Esophagus muscularis mucosa (tissue), 4 donors: ENCODE results near the gene TMEM150C. TPM values are rescaled to one million over a fixed set of nuclear protein-coding genes. Genes with fewer than 3 reads are reported as not detected.

ENCODE experiments used
- DNase-seq: peaks from one replicate; pipeline ENCODE4 v3.0.0-alpha.2; 2017; ENCODE audit errors: extremely low spot score
- H3K27ac ChIP-seq, 4 donors: fragments of 200-600 bp; sonication (generic); replicated peaks in 1 of 4; 1 replicate in 3 of 4; 2 replicates in 1 of 4; pipeline ENCODE4 v1.5.1; 2016 to 2019; ENCODE audit warnings: mild to moderate bottlenecking in 1 of 4
- H3K27me3 ChIP-seq, 4 donors: fragments of 200-600 bp; sonication (generic); one replicate each; pipeline versions ENCODE4 v1.5.1 to v1.6.0; 2016 to 2019
- H3K36me3 ChIP-seq, 4 donors: fragments of 200-600 bp; sonication (generic); one replicate each; pipeline ENCODE4 v1.5.1; 2016 to 2019
- H3K4me1 ChIP-seq, 4 donors: fragments of 200-600 bp; sonication (generic); one replicate each; pipeline ENCODE4 v1.5.1; 2016 to 2019
- H3K4me3 ChIP-seq, 4 donors: fragments of 200-600 bp; sonication (generic); 1 replicate in 2 of 4; 2 replicates in 2 of 4; pipeline ENCODE4 v1.5.1; 2016 to 2019; ENCODE audit warnings: mild to moderate bottlenecking in 4 of 4, moderate library complexity in 1 of 4
- H3K9me3 ChIP-seq, 4 donors: fragments of 200-600 bp; sonication (generic); 1 replicate in 3 of 4; 2 replicates in 1 of 4; pipeline ENCODE4 v1.5.1; 2016 to 2019
- EP300 ChIP-seq: sonication (generic); formaldehyde crosslinking; IDR thresholded peaks from one replicate; pipeline ENCODE4 v1.6.1; 2017; ENCODE audit warnings: antibody characterized with exemption
- POLR2A ChIP-seq: fragments of 450-650 bp; IDR thresholded peaks from one replicate; pipeline ENCODE4 v1.6.1; 2017; ENCODE audit warnings: antibody characterized with exemption, moderate library complexity, mild to moderate bottlenecking, low read depth
- POLR2AphosphoS5 ChIP-seq, 2 donors: sonication (generic); formaldehyde crosslinking; IDR thresholded peaks; one replicate each; pipeline ENCODE4 v1.6.1; 2017; ENCODE audit warnings: antibody characterized with exemption in 2 of 2
- WGBS: methylation state at CpG from one replicate; pipeline ENCODE4 v1.1.5; 2018; 5-methylcytosine and 5-hydroxymethylcytosine counted together
- intact Hi-C: fragments of 100-400 bp; cut with DNase I; formaldehyde crosslinking; loops from one replicate; pipeline ENCODE4 v1.15.1; 2023
- total RNA-seq, 4 donors: library from RNA; depleted of rRNA; stranded (reverse); fragments of >200 nt; gene quantifications; one replicate each; pipeline versions ENCODE4 v1.1.0 to v1.2.1, GENCODE V29; 2016
- TF ChIP-seq, protein P1 (sequence below), 3 experiments: fragments of 200-600 bp in 2 of 3; fragments of 450-650 bp in 1 of 3; sonication (generic) in 2 of 3; IDR thresholded peaks; one replicate each; pipeline ENCODE4 v1.5.1; 2017 to 2019; ENCODE audit warnings: antibody characterized with exemption in 3 of 3, mild to moderate bottlenecking in 2 of 3, moderate library complexity in 1 of 3

Gene TMEM150C
- total RNA-seq, 4 donors from 2014 or later: 3.3 to 8.3 (median 5.6) TPM

DNA sequence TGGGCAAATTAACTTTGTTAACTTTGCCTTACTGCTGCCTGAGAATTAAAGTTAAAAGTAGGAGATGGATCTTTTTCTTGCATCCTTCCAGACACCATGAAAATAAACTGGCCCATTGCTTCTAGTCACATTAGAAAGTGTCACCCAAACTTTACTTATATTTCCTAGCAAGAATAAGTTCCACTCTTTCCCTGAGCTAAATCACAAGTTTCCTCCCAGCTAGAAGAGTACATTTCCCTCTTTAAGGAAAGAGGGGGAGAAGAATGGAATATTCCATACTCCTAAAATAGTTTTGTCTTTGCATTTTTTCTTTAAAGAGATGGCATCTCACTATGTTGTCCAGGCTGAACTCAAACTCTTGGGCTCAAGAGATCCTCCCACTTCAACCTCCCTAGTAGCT lies 53.8 kb downstream of the TMEM150C start:
- no peak for DNase-seq
- peaks cover 0 to 6% (median 0%) of the 10 kb centered on the region in 4 donors for H3K36me3 ChIP-seq
- intact Hi-C loops: no loop called here
- H3K27ac ChIP-seq: no peak overlapping the region
- TF ChIP-seq, protein P1, sequence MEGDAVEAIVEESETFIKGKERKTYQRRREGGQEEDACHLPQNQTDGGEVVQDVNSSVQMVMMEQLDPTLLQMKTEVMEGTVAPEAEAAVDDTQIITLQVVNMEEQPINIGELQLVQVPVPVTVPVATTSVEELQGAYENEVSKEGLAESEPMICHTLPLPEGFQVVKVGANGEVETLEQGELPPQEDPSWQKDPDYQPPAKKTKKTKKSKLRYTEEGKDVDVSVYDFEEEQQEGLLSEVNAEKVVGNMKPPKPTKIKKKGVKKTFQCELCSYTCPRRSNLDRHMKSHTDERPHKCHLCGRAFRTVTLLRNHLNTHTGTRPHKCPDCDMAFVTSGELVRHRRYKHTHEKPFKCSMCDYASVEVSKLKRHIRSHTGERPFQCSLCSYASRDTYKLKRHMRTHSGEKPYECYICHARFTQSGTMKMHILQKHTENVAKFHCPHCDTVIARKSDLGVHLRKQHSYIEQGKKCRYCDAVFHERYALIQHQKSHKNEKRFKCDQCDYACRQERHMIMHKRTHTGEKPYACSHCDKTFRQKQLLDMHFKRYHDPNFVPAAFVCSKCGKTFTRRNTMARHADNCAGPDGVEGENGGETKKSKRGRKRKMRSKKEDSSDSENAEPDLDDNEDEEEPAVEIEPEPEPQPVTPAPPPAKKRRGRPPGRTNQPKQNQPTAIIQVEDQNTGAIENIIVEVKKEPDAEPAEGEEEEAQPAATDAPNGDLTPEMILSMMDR (IDR thresholded peaks at IDR 0.05): no peak
- TF ChIP-seq POLR2A (no peak), EP300 (no peak), POLR2AphosphoS5 (IDR thresholded peaks at IDR 0.05) (no peak)
- H3K27me3 ChIP-seq: peaks cover 0 to 5% (median 0%) of the 10 kb centered on the region in 4 donors
- H3K4me3 ChIP-seq: no peak overlapping the region
- H3K9me3 ChIP-seq: no peaks in the 10 kb centered on the region
- H3K4me1 ChIP-seq: no peaks in the 10 kb centered on the region

- TF ChIP-seq EP300 (no peak), POLR2AphosphoS5 (IDR thresholded peaks at IDR 0.05) (no peak), POLR2A (no peak)
- TF ChIP-seq, protein P1 (IDR thresholded peaks at IDR 0.05): no peak
- H3K27ac ChIP-seq: no peak overlapping the region
- H3K4me3 ChIP-seq: no peak overlapping the region
- intact Hi-C loops: no loop called here
- H3K4me1 ChIP-seq: no peaks in the 10 kb centered on the region
- H3K36me3 ChIP-seq: peaks cover 0 to 6% (median 0%) of the 10 kb centered on the region in 4 donors
- DNase-seq: no peak
- H3K27me3 ChIP-seq: peaks cover 0 to 5% (median 0%) of the 10 kb centered on the region in 4 donors
- WGBS: 92% methylated on average over 2 of the region's 2 CpGs
- H3K9me3 ChIP-seq: no peaks in the 10 kb centered on the region
Measured at GRCh38 chr4:82501154-82501442, 60.7 kb downstream of the TMEM150C start.

GRCh38 chr4:82500435-82501153 lies 61.2 kb downstream of the TMEM150C start:
- intact Hi-C loops: no loop called here
- WGBS: 65% methylated on average over 5 of the region's 5 CpGs
- Histone ChIP-seq H3K4me3 (no peak overlapping the region), H3K27me3 (peaks cover 0 to 5% (median 0%) of the 10 kb centered on the region in 4 donors), H3K36me3 (peaks cover 0 to 7% (median 0%) of the 10 kb centered on the region in 4 donors), H3K9me3 (no peaks in the 10 kb centered on the region), H3K27ac (no peak overlapping the region), H3K4me1 (no peaks in the 10 kb centered on the region)
- TF ChIP-seq, protein P1 (IDR thresholded peaks at IDR 0.05): no peak
- TF ChIP-seq POLR2A: no peak
- TF ChIP-seq POLR2AphosphoS5 (IDR thresholded peaks at IDR 0.05): no peak
- no peak for TF ChIP-seq EP300
- DNase-seq: no peak

GRCh38 chr4:82499738-82500434 lies 61.9 kb downstream of the TMEM150C start:
- no peaks in the 10 kb centered on the region for H3K4me1 ChIP-seq
- no peaks in the 10 kb centered on the region for H3K9me3 ChIP-seq
- no peak for DNase-seq
- 83% methylated on average over 6 of the region's 6 CpGs for WGBS
- H3K4me3 ChIP-seq: no peak overlapping the region
- peaks cover 0 to 14% (median 0%) of the 10 kb centered on the region in 4 donors for H3K36me3 ChIP-seq
- peaks cover 0 to 5% (median 0%) of the 10 kb centered on the region in 4 donors for H3K27me3 ChIP-seq
- TF ChIP-seq, protein P1 (IDR thresholded peaks at IDR 0.05): no peak
- TF ChIP-seq EP300 (no peak), POLR2A (no peak), POLR2AphosphoS5 (IDR thresholded peaks at IDR 0.05) (no peak)
- H3K27ac ChIP-seq: no peak overlapping the region
- intact Hi-C loops: no loop called here
